HG02642 (cell line): ENCODE measurements around the gene ABCG5.

ENCODE experiments used
- ATAC-seq: cut with Tn5 transposase; IDR thresholded peaks from one replicate; pipeline ENCODE4 v1.9.1; 2021; ENCODE audit warnings: mild to moderate bottlenecking; ENCODE audit not compliant: unreplicated experiment, poor library complexity

The ABCG5 gene

GRCh38 chr2:43812947-43813346 lies 25.7 kb downstream of the ABCG5 start:
- no peak for ATAC-seq

DNA sequence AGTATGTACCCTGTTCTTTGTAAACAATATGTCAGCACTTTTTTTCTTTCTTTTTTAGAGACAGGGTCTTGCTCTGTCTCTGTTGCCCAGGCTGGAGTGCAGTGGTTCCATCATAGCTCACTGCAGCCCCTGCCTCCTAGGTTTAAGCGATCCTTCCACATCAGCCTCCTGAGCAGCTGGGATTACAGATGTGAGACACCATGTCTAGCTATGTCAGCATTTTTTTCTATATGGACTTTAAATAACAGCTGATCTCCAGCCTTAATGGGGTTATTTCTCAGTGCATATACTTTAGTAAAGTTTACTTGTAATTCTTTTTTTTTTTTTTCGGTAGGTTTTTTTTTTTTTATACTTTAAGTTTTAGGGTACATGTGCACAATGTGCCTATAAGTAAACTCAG lies 26.6 kb downstream of the ABCG5 start:
- no peak for ATAC-seq

DNA sequence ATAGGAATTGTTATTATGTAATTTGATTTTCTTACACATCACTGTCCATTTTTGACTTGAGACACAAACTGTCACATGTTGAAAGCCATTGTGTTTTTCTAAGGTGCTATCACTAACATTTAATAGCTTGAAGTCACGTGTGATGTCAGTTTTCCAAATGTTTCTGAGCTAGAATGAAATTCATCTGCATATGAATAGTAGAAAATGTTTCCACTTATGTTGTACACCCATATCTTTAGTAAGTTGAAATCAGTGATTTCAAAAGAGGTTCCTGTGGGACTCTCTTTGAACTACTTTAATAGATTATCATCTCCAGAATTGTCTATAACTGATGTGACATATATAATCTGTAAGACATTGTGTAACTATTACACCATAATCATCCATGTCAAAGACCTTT lies 27.8 kb downstream of the ABCG5 start:
- ATAC-seq = no peak

DNA sequence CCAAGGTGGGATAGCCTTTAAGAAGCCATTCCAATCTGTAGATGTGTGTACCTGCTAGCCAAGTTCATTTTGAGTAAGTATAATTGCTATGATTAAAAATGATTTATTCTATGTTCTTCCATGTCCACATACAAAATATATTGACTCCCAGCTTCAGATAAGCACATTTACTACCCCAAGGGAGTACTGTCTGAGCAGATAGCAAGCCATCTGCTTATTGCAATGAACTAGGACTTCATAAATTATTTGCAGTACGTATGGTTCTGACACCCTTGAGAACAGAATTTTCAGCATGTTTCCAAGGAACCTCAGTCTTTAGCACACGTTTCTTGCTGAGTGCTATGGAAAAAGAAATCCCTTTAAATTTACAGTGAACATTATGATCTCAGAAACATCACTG lies 28.2 kb downstream of the ABCG5 start:
- ATAC-seq = no peak

DNA sequence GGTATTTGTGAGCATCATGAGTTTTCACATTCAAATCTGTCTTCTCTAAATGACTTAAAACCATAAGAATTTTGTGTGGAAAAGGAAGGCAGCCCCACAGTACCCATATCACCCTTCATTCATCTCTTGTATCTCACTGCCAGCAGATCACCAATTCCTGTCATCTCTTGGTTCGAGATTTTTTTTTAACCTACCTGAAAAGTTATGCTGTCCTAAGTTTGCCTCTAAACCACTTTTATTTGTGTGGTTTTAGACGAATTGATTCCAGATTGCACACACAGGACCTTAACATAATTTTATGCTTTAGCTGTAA lies 32.0 kb downstream of the ABCG5 start:
- ATAC-seq = no peak

DNA sequence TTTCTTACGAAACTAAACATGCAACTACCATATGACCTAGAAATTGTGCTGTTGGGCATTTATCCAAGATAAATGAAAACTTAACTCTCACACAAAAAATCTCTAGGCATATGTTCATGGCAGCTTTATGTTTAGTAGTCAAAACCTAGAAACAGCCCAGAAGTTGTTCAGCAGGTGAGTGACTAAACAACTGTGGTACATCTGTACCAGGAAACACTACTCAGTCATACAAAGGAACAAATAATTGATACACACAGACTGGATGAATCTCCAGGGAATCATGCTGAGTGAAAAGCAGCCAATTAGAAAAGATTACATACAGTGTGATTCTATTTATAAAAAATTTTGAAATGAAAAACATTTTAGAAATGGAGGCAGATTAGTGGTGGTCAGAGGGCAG lies 35.5 kb downstream of the ABCG5 start:
- ATAC-seq = no peak

DNA sequence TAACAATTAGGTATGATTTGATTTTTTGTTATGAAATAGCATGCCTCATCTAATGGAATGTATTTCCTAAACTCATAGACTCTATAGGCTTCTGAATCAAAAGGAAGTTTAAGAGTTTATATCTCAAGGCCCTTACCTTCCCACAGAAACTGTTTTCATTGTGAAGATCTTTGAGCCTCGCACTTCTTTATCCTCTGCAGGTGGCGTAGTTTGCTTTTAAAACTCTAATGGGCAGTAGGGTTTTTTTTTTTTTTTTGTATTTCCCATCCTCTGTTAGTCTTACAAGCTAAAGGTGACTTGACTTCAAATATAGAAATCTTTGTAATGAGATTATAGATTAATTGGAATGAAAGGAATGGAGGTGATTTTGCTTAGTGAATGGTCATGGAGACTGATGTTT lies 36.5 kb downstream of the ABCG5 start:
- ATAC-seq = no peak

DNA sequence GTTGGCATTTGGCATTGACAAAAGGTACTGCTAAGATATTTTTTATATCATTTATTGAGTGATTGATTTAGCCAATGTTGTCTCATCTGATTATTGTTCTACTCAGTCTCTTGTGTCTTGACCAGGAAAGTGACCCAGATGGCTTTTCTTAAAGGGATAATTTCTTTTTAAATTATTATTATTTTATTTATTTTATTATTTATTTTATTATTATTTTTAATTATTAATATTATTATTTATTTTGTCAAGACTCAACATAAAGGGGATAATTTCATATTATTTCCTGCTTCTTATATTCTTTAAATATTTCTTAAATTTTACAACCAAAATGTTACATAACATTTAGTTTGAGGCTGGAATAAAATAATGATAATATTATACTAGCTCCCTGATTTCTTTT lies 37.7 kb downstream of the ABCG5 start:
- ATAC-seq = no peak

DNA sequence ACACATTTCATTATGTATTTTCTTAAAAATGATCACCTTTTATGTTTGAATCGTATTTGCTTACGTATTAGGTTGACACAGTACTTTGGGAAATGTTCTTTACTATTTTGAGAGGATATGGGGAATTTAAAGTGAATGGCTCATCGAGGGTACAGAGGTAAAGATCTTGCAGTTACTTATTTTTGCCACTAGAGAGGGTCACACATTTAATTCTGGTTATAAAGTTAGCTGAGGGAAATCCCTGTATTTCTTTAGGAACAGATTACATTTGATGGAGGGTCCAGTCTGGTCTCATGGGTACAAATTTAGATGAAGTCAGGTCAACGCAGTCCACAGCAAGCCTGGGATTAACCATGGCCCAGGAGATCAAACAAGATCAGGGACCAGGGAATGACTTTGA lies 40.3 kb downstream of the ABCG5 start:
- no peak for ATAC-seq

DNA sequence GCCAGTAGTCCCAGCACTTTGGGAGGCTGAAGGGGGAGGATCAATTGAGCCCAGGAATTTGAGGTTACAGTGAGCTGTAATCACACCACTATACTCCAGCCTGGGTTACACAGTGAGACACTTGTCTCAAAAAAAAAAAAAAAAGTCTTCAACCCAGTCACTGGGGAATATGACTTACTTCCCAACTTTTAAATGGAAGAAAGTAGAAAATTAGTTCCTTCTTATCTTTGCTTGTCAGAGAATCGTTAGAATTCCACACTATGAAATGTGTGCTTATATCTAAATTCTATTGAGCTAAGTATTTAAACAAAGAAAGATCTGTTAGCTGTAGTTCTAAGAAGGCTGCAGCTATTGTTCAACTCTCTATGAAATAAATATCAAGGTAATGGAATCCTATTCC lies 42.4 kb downstream of the ABCG5 start:
- ATAC-seq = no peak

DNA sequence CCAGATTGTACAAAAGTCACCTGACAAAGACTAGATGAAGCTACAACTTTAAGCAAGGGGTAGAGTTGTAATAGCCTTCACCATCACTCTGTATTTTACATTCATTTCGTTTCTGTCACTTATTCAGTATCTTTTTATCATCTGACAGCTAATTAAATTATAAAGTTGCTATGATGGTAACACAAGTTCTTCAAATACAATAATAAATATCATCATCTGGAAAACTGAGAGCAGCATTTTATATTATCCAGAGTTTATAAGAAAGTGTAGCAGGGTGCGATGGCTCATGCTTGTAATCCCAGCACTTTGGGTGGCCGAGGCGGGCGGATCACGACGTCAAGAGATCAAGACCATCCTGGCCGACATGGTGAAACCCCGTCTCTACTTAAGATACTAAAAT lies 43.7 kb downstream of the ABCG5 start:
- ATAC-seq = no peak

GRCh38 chr2:43792653-43793052 lies 46.0 kb downstream of the ABCG5 start:
- ATAC-seq = peak; percentile 56

- no peak for ATAC-seq
Observed at GRCh38 chr2:43791035-43791765, 47.4 kb downstream of the ABCG5 start.

DNA sequence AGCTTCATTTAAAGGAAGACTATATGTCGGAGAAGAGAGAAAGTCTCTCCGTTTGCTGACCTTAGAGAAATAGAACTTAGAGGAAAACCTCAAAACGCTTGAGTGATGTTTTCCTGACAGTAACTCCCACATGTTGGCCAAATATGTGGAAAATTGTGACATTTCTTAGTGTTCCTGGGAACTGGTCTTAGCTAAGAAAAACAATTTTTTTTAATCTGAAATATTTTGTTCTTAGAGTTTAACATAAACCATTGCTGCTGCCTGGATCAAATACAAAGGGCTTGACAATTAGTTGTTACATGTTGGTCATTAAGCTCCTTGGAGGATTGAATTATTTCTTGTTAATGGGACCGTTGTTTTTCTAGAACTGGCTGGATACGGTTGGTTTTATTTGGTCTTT lies 48.5 kb downstream of the ABCG5 start:
- no peak for ATAC-seq

GRCh38 chr2:43788646-43789045 lies 50.0 kb downstream of the ABCG5 start:
- no peak for ATAC-seq

- ATAC-seq = no peak
Observed at GRCh38 chr2:43787895-43788294, 50.7 kb downstream of the ABCG5 start.

DNA sequence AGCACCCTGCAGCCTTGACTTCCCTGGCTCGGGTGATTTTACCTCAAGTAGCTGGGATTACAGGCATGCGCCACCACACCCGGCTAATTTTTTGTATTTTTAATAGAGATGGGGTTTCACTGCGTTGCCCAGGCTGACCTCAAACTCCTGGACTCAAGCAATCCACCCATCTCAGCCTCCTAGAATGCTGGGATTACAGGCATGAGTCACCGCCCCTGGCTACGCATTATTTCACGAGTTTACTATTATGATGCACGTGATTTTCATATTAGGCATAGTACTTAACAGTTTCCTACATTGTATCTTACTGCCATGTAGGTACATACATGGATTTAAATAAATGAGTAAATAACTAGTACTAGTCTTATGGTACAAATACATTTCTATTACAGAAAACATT lies 60.4 kb downstream of the ABCG5 start:
- no peak for ATAC-seq

- no peak for ATAC-seq
Observed at GRCh38 chr2:43777306-43777926, 61.2 kb downstream of the ABCG5 start.

DNA sequence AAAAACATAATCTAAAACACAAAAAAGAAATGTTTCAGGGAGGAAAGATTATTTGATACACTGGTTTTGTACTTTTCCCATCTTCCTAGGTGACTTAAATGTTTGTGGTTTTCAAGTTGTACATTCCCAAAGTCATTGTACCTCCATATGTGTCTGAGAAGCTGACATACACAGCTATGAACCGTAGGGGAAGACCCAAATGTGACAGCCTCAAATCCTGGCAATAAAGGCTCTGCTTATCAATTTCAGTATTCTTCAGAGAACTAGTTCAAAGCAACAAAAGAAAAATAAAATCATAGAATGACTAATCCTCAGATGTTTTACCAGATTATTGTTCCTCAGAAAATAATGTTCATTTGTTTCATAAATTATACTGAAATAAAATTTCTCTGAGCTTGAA lies 62.3 kb downstream of the ABCG5 start:
- no peak for ATAC-seq

DNA sequence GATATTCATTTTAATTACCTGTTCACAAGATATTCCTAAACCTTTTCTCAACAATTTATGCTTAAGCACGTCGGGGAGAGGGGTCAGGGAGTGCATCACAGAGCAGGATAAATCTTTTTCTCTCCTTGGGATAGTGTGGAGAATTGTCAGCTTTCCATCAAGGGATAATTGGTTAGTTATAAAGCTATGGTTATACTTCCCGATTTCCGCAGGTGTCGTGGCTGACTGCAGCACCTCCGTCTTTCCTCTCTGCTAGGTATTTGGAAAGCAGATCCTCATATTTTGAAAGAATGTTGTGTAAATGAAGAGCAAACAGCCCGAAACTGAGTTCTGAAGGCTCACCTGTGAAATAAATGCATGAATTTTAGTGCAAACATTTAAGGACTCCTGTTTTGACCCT lies 64.0 kb downstream of the ABCG5 start:
- ATAC-seq = no peak

DNA sequence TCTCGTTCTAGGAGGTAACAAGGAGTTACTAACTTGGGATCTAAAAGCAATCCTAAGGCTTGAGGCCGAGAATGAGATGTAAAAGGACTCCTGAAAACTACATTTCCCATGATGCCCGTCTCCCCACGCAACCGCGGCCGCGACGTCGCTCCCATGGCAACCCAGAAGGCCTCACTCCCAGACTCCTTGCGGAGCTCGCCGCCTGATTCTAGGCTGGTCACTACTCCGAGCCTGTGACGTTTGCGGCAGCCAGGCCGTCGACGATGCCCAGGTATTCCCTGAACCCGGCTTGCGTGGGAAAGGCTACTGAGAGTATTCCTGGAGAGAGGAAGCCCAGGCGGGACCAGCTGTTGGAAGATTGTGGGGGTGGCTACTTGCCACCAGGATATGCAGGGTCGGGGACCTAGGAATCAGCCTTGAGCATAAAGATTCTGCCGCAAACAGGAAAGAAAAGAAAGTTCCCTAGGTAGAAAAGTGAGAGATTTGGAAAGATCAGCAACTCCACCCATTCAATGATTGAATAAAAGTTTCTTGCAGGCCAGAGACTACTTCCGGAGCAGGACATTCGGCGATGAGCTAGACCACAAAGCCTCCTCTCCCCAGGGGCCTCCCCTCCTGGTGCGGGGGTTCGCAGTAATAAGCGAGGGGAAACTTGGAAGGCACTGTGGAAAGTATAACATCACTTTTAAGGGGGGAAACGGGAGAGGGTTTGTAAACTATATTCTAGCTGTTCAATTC lies 64.6 kb downstream of the ABCG5 start, which contains the start of gene DYNC2LI1:
Gene DYNC2LI1 (plus strand): TSS at position 164 of the 738 bp plus-strand sequence. CDS start 100 bp downstream, at position 264.
- ATAC-seq = peak; percentile 100

DNA sequence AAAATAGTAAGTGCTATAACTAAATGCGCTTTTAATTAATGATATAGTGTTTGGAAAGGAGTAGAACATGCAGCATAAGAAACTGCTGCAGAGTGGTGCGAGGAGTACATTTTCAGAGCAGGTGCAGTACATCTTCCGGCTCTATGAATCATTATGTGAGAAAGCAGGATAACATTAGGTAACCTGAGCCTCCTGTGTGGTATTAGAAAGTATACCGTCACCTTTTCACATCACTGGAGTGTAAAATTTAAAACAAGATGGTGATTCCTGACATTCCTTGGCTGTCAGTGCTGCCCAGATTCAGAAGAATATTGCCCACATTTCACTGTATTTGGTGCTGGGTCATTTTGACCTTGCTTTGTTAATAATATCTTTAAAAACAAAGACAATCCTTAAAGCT lies 72.6 kb downstream of the ABCG5 start:
- no peak for ATAC-seq
